HL-60 (cell line): ENCODE results near the gene TNC.

Source experiments
- DNase-seq, 2 experiments: peaks; one replicate each; pipeline ENCODE4 v3.0.0-alpha.2; 2010 to 2020; ENCODE audit warnings: low read depth in 1 of 2, low spot score in 1 of 2
- H3K27ac ChIP-seq: fragments of 250-450 bp; sonication (Bioruptor Pico); replicated peaks from 2 replicates; pipeline ENCODE4 v1.5.1; 2020; ENCODE audit warnings: mild to moderate bottlenecking, moderate library complexity
- H3K27me3 ChIP-seq: fragments of 250-450 bp; sonication (Bioruptor Pico); 2 replicates; pipeline ENCODE4 v1.5.1; 2021; ENCODE audit warnings: mild to moderate bottlenecking, moderate library complexity; ENCODE audit not compliant: insufficient read depth, poor library complexity, severe bottlenecking
- H3K4me3 ChIP-seq: replicated peaks from 2 replicates; pipeline ENCODE4 v1.5.1; 2011; ENCODE audit warnings: mild to moderate bottlenecking, control low read depth, low read length; ENCODE audit not compliant: insufficient read depth
- CTCF ChIP-seq: IDR thresholded peaks from one replicate; pipeline ENCODE4 v1.5.1; 2011; ENCODE audit warnings: low read length, control low read depth, inconsistent platforms; ENCODE audit not compliant: insufficient read depth
- GABPA ChIP-seq: IDR thresholded peaks from 2 replicates; pipeline ENCODE4 v1.6.1; 2012; ENCODE audit warnings: low read depth
- POLR2AphosphoS5 ChIP-seq: IDR thresholded peaks from 2 replicates; pipeline ENCODE4 v1.6.1; 2012; ENCODE audit warnings: low read depth
- SPI1 ChIP-seq: IDR thresholded peaks from 2 replicates; pipeline ENCODE4 v1.6.1; 2012; ENCODE audit warnings: low read depth, mild to moderate bottlenecking, borderline replicate concordance
- TF ChIP-seq, protein P1 (sequence below): IDR thresholded peaks from 2 replicates; pipeline ENCODE4 v1.6.1; 2012; ENCODE audit warnings: low read depth; ENCODE audit not compliant: insufficient replicate concordance

The TNC gene

GRCh38 chr9:115118879-115119218 is 892 bp upstream of the TNC start:
- peaks cover 25% of the 10 kb centered on the region for H3K27me3 ChIP-seq
- DNase-seq = no peak
- H3K4me3 ChIP-seq = no peak overlapping the region
- H3K27ac ChIP-seq = no peak overlapping the region
- TF ChIP-seq GABPA = no peak
- TF ChIP-seq CTCF = no peak
- no peak for TF ChIP-seq POLR2AphosphoS5
- TF ChIP-seq, protein P1, sequence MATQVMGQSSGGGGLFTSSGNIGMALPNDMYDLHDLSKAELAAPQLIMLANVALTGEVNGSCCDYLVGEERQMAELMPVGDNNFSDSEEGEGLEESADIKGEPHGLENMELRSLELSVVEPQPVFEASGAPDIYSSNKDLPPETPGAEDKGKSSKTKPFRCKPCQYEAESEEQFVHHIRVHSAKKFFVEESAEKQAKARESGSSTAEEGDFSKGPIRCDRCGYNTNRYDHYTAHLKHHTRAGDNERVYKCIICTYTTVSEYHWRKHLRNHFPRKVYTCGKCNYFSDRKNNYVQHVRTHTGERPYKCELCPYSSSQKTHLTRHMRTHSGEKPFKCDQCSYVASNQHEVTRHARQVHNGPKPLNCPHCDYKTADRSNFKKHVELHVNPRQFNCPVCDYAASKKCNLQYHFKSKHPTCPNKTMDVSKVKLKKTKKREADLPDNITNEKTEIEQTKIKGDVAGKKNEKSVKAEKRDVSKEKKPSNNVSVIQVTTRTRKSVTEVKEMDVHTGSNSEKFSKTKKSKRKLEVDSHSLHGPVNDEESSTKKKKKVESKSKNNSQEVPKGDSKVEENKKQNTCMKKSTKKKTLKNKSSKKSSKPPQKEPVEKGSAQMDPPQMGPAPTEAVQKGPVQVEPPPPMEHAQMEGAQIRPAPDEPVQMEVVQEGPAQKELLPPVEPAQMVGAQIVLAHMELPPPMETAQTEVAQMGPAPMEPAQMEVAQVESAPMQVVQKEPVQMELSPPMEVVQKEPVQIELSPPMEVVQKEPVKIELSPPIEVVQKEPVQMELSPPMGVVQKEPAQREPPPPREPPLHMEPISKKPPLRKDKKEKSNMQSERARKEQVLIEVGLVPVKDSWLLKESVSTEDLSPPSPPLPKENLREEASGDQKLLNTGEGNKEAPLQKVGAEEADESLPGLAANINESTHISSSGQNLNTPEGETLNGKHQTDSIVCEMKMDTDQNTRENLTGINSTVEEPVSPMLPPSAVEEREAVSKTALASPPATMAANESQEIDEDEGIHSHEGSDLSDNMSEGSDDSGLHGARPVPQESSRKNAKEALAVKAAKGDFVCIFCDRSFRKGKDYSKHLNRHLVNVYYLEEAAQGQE = no peak
- no peak for TF ChIP-seq SPI1

GRCh38 chr9:115116421-115117284 is 1.3 kb downstream of the TNC start:
- H3K27ac ChIP-seq = no peak overlapping the region
- H3K4me3 ChIP-seq = no peak overlapping the region
- TF ChIP-seq, protein P1 = no peak
- TF ChIP-seq CTCF (no peak), POLR2AphosphoS5 (no peak), GABPA (no peak), SPI1 (no peak)
- no peak for DNase-seq
- H3K27me3 ChIP-seq = peaks cover 25% of the 10 kb centered on the region

- H3K4me3 ChIP-seq = no peak overlapping the region
- H3K27ac ChIP-seq = no peak overlapping the region
- peaks cover 25% of the 10 kb centered on the region for H3K27me3 ChIP-seq
- TF ChIP-seq, protein P1 = no peak
- no peak for TF ChIP-seq GABPA
- TF ChIP-seq POLR2AphosphoS5 = no peak
- TF ChIP-seq SPI1 = no peak
- no peak for TF ChIP-seq CTCF
- DNase-seq = no peak
Measured at GRCh38 chr9:115115924-115116323, 2.0 kb downstream of the TNC start.
